ENCODE measurements around the gene PIGO.

GRCh38 chr9:35054185-35054835 is 42.1 kb downstream of the PIGO start:
- TF ChIP-seq CTCF (IDR thresholded peaks at IDR 0.05; ENCODE audit: low read depth, low read length) (no peak), EZH2phosphoT487 (IDR thresholded peaks at IDR 0.05; ENCODE audit: low read depth) (no peak)
